Measurements from ENCODE around the gene RXRA.

Gene RXRA

DNA sequence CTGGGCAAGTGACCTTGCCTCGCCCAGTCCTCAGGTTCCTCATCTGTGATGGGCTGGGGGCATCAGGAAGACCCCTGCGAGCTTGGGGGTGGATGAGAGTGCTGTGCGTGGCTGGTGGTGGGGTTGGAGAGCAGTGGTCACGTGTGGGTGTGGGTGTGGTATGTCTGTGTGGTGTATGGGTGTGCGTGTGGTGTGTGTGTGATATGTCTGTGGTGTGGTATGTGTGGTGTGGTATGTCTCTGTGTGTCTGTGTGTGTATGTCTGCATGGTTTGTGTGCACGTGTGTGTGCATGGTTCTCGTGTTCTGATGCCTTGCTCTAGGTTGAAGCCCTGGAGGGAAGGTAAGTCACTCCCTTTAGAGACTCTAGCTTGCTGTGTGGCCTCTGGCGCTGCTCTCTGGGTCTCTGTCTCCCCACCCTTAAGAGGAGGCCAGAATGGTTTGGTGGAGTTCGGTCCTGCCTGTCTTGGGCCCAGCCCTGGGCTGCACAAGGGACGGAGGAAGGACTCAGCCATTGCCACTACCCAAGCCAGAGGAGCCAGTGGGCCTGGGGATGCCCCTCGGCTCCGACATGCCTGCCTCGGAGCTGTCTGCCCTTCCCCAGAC lies 87.0 kb downstream of the RXRA start:
- in situ Hi-C loops (cut with MboI; ENCODE audit: low sequenced_read_pairs): no loop called here

DNA sequence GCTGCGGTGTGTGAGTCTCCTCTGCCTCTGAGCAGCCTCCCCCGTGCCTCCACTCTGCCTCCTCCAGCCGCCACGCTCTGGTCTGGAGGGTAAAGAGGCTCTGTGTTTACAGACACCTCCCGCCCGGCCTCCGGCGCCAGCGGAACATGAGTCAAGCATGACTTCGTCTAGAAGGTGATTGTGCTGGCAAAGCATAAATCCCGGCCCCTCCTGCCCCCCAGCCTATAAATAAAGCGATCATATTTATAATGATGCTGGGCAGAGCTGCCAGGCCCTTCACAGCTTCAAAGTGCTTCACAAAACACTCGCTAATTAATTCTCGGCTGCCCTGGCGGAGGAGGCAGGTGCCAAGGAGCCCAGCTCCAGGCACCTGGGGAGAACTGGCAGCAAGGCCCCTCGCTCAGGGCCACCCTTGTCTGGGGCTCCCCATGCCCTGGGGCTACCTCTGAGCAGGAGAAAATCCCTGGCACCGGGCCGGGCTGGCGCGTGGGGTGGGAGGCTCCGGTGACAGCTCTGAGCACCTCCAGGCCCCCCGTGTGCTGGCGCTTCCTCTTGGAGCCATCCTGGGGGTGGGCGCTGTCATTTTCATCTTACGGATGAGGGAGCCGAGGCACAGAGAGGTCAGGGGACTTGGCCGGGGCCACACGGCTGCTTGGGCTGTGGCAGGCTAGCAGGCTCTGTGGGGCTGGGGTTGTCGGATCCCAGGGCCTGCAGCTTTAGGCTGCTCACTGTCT lies 87.8 kb downstream of the RXRA start:
- in situ Hi-C loops (cut with MboI; ENCODE audit: low sequenced_read_pairs): no loop called here

DNA sequence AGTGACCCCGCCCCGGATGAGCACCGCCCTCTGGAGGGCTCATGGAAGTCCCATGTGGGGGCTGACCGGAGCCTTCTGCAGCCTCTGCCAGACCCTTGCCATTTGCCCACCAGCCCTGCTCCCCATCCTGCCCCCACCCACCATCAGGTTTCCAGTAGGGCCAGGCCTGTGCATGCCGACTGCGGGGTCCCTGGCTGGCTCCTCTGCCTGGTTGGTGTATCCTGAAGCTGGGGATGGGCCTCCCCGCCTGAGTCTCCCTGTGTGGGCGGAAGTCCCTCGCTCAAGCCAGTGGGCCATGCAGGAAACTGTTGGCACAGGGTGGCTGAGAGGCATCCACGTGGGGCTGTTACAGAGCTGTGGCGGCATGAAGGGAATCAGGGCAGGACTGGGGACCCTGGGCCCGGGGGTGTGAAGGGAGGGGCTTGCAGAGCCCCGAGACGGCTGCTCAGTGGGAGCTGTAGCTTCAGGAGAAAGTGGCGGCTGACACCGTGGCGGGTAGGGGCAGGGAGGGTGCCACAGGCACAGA lies 88.7 kb downstream of the RXRA start:
- in situ Hi-C loops (cut with MboI; ENCODE audit: low sequenced_read_pairs): no loop called here

DNA sequence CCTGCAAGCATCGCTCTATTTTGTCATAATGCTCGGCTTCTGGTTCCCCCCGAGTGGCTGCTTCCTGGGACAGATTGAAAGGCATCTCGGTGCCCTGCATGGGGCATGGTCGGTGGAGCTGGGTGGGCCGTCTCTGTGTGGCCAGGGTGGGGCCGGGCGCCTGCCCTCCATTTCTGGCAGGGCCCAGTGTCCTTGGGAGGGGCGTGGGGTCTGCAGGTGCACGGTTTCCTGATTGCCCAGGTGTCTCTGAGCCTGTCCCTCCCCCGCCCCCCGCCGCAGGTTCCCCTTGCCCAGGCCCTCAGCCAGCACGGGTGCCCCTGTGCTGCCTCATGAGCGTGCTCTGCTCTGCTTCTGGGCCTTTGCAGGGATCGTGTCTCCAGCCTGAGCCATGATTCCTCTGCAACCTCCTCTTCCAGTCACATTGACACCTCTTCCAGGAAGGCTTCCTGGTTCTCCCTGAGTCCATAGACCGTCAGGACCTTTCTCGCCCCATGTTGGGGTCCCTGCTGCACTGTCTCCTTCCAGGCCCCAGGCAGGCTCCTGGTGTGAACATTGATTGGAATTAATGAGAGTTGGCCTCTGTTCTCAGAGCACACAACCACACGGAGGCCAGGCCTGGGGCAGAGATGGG lies 90.2 kb downstream of the RXRA start:
- in situ Hi-C loops (cut with MboI; ENCODE audit: low sequenced_read_pairs): no loop called here

DNA sequence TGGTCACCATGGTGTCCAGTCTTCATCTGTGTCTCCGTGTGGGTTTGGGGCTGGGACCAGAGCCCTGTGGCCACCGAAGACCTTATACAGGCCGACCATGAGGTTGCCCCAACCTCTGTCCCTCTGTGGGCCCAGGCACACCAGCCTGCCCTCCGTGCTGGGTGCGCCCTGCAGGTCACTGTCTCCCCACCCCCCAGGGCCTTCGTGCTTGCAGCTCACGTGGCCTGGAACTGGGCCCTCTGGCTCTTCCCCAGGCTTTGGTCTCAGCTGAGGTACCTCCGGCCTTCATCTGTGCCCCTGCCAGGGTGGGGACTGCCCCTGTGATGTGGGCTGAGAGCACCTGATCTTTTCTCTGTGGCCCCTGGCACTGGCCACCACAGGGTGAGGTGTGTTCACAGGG lies 92.1 kb downstream of the RXRA start:
- in situ Hi-C loops (cut with MboI; ENCODE audit: low sequenced_read_pairs): no loop called here

DNA sequence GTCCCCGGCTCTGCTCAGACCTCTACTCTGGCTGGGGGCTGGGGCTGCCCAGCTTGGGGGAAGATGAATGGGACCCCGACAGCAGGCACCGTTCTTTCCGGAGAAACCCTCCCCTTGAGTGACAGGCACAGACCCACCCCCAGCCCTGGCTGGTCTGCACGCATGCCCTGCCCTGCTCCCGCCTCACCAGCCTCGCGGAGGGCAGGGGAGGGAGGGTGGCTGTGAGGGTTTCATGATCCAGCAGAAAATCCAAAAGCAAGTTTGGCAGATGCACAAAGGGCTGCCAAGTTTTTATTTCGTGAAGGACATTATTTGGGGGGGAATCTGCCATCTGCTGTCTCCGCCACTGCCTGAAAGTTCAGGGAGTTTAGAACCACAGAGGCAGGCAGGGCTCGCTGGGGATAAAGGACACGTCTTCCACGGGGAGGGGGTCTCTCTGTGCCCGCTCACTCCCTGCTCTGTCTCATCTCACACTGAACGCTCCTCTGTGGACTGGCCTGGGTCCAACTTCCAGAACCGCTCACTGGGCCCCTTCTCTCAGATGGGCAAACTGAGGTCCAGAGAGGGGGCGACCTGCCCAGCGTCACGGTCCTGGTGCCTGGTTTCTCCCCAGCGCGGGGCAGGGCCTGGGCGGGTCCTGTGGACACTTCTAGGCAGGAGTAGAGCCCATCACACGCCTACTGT lies 92.9 kb downstream of the RXRA start:
- in situ Hi-C loops (cut with MboI; ENCODE audit: low sequenced_read_pairs): no loop called here

DNA sequence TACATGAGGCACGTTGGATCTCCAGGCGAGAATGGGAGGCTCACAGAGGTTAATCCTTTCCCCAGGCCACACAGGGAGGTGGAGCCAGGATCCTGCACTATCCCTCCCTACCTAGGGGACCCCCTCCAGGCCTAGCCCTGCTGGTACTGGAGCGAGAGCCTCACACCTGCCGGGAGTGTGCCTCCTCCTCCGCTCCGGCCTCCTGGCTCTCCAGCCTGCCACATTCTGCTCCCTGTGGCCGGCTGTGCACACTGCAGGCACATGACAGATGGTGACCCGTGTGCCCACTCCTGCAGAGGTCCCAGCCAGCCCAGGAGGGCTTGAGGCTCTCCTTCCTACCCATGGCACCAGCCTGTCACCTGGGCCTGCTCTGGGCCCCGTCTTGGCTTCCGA lies 93.4 kb downstream of the RXRA start:
- in situ Hi-C loops (cut with MboI; ENCODE audit: low sequenced_read_pairs): no loop called here

DNA sequence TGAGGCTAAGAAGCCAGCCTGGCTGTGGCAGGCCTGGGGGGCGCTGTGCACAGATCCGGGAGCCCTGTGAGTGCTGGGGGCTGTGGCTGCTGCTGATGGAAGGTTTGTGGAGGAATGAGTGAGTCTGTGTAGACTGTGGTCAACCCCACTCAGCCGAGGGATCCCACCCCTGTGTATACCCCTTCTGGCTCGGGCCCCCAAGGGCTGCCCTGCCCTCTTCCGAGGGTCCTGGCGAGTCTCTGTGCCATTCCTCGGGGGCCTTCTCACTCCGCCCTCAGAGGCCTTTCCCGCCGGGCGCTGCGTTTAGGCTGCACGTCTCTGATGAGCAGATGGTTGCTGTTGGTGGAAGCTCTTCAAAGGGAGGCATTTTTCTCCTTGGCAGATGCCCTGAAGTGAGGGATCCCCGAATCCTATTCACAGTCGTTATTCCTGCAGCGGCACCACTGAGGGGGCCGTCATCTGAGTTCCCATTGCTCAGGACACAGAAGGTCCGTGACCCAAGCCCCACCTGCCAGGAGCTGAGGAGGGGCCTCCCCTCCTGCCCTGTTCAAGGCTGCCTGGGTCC lies 94.1 kb downstream of the RXRA start:
- in situ Hi-C loops (cut with MboI; ENCODE audit: low sequenced_read_pairs): no loop called here

DNA sequence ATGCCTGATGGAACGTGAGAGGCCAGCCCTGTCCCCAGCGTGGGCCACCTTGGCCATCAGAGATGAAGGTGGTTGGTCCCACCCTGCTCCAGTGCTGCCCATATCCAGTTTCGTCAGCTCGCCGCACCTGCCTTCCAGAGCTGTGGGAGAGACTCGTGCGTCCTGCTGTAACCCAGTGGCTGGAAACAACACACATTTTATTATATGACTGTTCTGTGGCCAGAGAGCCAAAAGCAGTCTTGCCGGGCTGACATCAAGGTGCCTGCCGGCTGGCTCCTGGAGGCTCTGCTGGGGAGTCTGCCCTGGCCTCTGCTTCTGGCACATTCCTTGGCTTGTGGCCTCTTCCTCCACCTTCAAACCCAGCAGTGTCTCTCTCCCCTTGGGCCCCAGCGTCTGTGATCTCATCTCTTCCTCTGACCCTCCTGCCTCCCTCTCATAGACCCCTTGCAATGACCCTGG lies 94.7 kb downstream of the RXRA start:
- in situ Hi-C loops (cut with MboI; ENCODE audit: low sequenced_read_pairs): no loop called here

DNA sequence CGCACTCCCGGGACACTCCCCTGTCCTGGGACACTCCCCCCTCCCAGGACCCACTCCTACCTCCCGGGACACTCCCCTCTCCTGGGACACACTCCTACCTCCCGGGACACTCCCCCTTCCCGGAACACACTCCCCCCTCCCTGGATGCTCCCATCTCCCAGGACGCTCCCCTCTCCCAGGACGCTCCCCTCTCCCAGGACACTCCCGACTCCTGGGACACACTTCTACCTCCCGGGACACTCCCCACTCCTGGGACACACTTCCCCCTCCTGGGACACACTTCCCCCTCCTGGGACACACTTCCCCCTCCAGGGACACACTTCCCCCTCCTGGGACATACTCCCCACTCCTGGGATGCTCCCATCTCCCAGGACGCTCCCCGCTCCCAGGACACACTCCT lies 95.6 kb downstream of the RXRA start:
- in situ Hi-C loops (cut with MboI; ENCODE audit: low sequenced_read_pairs): no loop called here

DNA sequence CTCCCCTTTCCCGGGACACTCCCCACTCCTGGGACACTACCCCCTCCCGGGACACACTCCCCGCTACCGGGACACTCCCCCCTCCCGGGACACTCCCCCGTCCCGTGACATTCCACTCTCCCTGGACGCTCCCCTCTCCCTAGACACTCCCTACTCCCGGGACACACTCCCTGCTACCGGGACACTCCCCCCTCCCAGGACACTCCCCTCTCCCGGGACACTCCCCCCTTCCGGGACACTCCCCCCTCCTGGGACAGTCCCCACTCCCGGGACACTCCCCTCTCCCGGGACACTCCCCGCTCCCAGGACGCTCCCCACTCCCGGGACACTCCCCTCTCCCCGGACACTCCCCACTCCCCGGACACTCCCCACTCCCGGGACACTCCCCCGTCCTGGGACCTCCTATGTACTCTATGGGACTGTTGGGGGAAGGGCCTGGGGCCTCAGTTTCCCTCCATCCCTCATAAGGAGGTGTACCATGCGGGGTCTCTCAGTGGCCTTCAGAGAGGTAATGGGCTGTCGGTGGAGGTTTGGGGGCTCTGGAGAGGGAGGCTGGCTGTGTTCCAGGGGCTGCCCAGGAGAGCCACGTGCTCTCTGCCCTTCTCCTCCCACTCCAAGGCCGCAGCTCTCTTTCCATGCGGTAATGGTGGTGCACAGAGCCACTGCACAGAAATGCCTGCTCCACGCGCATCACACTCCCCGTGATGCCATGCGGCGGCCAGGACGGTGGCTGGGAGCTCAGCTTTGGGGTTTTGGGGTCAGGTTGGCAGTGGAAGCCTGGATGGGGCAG lies 96.2 kb downstream of the RXRA start:
- in situ Hi-C loops (cut with MboI; ENCODE audit: low sequenced_read_pairs): no loop called here

DNA sequence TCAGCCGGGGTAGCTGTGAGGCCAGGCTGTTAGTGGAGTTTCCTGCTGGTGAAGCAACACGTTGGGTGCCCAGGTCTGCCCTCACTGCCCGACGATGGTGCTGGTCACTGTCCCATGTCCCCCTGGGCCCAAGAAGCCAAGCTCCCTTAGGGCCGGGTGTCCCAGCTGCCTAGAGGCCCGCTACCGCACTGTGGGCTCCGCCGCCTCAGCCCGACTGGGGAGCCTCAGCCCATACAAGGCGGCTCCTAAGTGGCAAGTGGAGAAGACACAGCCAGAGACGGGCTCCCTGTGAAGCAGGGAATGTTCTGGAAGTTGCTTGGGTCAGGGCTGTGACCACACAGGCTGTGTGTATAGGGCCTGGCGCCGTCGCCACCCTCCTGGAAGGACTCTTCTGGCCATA lies 96.9 kb downstream of the RXRA start:
- in situ Hi-C loops (cut with MboI; ENCODE audit: low sequenced_read_pairs): no loop called here

DNA sequence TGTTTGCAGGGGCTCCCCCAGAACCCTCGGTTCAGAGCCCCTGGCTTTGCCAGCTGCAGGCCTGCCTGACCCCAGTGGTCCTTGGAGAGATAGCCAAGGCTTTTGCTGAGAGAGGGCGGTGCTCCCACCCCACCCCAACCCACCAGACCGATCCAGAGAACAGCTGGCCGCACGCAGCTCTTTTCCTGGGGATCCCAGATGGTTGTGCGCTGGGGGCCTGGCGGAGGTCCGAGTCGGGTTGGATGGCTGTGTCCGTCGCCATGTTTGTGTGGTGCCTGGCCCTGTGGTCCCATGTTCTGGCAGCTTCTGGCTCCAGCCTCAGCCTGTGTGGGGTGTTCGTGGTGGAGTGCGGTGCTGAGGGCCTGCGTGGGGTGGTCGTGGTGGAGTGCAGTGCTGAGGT lies 97.5 kb downstream of the RXRA start:
- in situ Hi-C loops (cut with MboI; ENCODE audit: low sequenced_read_pairs): no loop called here

DNA sequence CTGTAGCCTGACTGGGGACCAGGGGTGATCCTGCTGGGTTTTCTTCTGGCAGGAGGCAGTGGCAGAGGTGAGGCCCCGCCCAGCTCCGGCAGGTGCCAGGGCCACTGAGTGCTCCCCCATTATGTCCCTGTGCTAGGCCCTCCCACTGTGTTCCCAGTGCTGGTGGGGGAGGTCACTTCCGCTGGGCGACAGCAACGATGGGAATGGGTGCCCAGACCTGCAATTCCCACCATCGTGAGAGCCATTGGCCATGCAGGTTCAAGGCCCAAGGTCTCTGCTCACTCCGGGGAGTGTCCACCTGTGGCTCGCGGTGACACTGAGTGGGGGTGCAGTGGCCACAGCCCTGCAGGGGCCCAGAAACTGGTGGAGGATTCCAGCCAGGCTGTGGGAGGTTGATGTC lies 98.6 kb downstream of the RXRA start:
- in situ Hi-C loops (cut with MboI; ENCODE audit: low sequenced_read_pairs): no loop called here

DNA sequence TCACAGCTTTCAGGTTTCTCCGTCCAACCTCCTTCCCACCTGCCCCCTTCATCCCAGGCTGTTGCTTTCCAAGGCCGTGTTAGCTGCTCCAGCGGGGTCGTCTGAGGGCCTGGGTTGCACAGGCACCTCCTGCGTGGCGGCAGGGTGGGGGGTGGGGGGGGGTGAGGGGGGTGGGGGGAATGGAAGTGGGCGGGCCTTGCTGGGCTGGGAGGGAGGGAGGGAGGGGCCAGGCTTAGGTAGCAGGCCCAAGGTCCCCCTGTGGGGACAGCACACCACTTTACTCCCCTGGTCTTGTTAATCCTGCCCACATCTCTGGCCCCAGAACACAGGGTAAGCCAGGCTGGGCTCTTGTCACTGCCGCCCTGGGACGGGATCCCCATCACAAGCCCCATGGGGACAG lies 99.1 kb downstream of the RXRA start:
- in situ Hi-C loops (cut with MboI; ENCODE audit: low sequenced_read_pairs): no loop called here

DNA sequence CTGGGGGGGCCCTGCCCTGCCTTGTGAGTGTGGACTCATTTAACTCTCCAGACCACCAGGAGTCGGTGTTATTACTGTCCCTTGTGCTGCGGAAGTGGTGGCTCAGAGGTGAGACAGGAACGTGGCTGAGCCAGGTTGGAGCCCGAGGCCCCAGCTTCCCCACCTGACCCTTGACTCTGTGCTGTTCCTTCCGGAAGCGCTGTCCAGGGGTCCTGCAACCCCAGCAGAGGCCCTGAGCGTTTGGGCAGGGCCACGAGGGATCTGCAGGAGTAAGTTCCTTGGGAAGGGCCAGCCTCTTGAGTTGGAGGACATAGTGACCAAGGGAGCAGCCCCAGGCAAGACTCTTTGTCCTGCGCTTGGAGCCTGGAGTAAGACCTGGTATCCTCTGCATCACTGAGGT lies 99.6 kb downstream of the RXRA start:
- in situ Hi-C loops (cut with MboI; ENCODE audit: low sequenced_read_pairs): no loop called here

DNA sequence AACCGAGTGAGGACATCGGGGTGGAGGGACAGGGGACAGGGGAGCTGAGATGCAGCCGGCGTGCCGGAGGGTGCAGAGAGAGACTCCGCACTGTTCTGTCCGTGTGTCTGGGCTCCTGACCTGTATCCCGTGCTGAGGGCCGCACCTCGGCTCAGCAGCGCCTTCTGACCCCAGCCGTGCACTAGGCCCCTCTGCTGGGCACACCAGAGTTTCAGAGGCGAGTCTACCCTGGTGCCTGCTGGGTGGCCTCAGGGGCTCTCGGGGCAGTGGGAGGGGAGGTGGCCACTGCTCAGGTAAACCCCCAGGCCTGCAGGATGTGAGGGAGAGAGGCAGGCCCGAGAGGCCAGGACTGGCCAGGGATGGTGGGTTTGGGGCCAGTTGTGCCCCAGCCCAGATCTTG lies 100.2 kb downstream of the RXRA start:
- in situ Hi-C loops (cut with MboI; ENCODE audit: low sequenced_read_pairs): no loop called here

DNA sequence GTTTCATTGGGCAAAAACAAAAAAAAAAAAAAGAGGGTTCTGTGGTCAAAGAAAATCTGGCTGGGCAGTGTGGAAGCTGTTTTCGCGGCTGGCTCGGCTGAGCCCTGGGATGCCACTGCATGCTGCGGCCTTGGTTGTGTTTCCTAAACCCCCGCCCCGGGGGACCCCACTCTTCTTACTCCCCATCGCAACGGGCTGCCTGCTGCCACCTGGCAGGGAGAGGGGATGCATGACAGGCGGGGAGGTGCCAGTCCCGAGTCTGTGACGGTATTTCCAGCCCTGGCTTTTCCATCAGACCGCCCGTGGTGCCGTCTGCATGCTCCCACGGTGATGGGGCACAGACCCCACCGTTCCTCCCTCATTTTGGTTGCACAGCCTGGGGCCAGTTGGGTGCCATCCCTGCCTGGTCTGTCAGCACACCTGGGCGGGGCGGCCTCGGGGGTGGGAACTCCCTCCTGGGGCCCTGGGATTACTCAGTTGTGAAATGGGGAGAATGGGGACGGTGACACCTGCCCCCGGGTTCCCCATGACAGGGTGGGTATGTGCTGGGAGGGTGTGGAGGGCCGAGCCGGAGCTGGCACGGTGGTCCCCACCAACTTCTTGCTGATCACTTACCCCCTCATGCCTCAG lies 101.0 kb downstream of the RXRA start:
- in situ Hi-C loops (cut with MboI; ENCODE audit: low sequenced_read_pairs): no loop called here

DNA sequence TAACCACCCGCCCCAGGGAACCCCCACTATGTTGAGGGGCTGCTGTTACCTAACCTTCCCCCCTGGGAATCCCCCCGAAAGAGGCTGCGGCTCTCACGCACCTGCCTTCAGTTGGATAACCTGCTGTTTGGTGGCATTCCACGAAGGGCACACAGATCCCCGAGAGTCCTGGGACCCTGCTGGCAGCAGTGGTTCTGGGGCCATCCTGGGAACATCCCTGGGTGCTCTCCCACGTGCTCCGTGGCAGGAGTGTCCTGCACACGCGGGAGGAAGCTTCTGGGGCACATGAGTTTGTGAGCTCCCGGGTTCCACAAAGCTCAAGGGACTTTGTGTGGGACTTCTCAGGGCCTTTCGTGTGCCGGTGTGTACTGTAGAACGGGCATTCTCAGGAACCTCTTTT lies 102.3 kb downstream of the RXRA start:
- in situ Hi-C loops (cut with MboI; ENCODE audit: low sequenced_read_pairs): no loop called here

DNA sequence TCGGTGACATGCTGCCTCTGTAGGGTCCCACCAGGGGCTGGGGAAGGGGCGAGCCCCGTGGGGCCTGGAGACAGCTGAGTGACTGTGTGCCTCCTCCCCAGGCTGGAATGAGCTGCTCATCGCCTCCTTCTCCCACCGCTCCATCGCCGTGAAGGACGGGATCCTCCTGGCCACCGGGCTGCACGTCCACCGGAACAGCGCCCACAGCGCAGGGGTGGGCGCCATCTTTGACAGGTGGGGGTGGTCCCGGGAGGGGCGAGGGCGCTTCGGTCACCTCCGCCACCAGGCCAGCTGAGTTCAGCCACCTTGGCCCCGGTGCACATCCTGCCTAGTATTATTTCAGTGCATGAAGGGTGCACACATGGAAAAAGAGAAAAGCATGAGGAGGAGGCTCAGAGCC lies 102.8 kb downstream of the RXRA start:
- in situ Hi-C loops (cut with MboI; ENCODE audit: low sequenced_read_pairs): no loop called here
